Measurements from ENCODE around the gene CDCP1.
A peak's percentile ranks its signal among the peaks of the same experiment; 100 is the strongest.

CDCP1 gene

GRCh38 chr3:45109771-45110508 lies 36.2 kb downstream of the CDCP1 start:
- peak; percentile 70 to 89 for DNase-seq (ENCODE audit: low read depth in 1 of 2, low spot score in 1 of 2)
- Histone ChIP-seq H3K27ac (replicated peaks) (peak overlapping the region; percentile 81), H3K27me3 (ENCODE audit: insufficient read depth, poor library complexity, severe bottlenecking) (no peaks in the 10 kb centered on the region), H3K4me3 (replicated peaks; ENCODE audit: insufficient read depth, low read length) (peak overlapping the region; percentile 37)
- TF ChIP-seq POLR2AphosphoS5 (IDR thresholded peaks at IDR 0.05; ENCODE audit: low read depth): 0 out of 2 replicates have a peak, but pooled peaks have one; percentile 37
- peak; percentile 93 for TF ChIP-seq SPI1 (IDR thresholded peaks at IDR 0.05; ENCODE audit: borderline replicate concordance, low read depth)
- TF ChIP-seq GABPA (IDR thresholded peaks at IDR 0.05; ENCODE audit: low read depth): no peak
- TF ChIP-seq, protein P1, sequence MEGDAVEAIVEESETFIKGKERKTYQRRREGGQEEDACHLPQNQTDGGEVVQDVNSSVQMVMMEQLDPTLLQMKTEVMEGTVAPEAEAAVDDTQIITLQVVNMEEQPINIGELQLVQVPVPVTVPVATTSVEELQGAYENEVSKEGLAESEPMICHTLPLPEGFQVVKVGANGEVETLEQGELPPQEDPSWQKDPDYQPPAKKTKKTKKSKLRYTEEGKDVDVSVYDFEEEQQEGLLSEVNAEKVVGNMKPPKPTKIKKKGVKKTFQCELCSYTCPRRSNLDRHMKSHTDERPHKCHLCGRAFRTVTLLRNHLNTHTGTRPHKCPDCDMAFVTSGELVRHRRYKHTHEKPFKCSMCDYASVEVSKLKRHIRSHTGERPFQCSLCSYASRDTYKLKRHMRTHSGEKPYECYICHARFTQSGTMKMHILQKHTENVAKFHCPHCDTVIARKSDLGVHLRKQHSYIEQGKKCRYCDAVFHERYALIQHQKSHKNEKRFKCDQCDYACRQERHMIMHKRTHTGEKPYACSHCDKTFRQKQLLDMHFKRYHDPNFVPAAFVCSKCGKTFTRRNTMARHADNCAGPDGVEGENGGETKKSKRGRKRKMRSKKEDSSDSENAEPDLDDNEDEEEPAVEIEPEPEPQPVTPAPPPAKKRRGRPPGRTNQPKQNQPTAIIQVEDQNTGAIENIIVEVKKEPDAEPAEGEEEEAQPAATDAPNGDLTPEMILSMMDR (IDR thresholded peaks at IDR 0.05; ENCODE audit: insufficient read depth, low read length): no peak
- TF ChIP-seq, protein P2, sequence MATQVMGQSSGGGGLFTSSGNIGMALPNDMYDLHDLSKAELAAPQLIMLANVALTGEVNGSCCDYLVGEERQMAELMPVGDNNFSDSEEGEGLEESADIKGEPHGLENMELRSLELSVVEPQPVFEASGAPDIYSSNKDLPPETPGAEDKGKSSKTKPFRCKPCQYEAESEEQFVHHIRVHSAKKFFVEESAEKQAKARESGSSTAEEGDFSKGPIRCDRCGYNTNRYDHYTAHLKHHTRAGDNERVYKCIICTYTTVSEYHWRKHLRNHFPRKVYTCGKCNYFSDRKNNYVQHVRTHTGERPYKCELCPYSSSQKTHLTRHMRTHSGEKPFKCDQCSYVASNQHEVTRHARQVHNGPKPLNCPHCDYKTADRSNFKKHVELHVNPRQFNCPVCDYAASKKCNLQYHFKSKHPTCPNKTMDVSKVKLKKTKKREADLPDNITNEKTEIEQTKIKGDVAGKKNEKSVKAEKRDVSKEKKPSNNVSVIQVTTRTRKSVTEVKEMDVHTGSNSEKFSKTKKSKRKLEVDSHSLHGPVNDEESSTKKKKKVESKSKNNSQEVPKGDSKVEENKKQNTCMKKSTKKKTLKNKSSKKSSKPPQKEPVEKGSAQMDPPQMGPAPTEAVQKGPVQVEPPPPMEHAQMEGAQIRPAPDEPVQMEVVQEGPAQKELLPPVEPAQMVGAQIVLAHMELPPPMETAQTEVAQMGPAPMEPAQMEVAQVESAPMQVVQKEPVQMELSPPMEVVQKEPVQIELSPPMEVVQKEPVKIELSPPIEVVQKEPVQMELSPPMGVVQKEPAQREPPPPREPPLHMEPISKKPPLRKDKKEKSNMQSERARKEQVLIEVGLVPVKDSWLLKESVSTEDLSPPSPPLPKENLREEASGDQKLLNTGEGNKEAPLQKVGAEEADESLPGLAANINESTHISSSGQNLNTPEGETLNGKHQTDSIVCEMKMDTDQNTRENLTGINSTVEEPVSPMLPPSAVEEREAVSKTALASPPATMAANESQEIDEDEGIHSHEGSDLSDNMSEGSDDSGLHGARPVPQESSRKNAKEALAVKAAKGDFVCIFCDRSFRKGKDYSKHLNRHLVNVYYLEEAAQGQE (IDR thresholded peaks at IDR 0.05; ENCODE audit: insufficient replicate concordance, low read depth): no peak

- no peak overlapping the region for H3K27ac ChIP-seq (replicated peaks)
- TF ChIP-seq GABPA (IDR thresholded peaks at IDR 0.05; ENCODE audit: low read depth): no peak
- TF ChIP-seq SPI1 (IDR thresholded peaks at IDR 0.05; ENCODE audit: borderline replicate concordance, low read depth): no peak
- TF ChIP-seq, protein P2 (IDR thresholded peaks at IDR 0.05; ENCODE audit: insufficient replicate concordance, low read depth): no peak
- TF ChIP-seq, protein P1 (IDR thresholded peaks at IDR 0.05; ENCODE audit: insufficient read depth, low read length): no peak
- TF ChIP-seq POLR2AphosphoS5 (IDR thresholded peaks at IDR 0.05; ENCODE audit: low read depth): no peak
- H3K27me3 ChIP-seq (ENCODE audit: insufficient read depth, poor library complexity, severe bottlenecking): no peaks in the 10 kb centered on the region
- no peak overlapping the region for H3K4me3 ChIP-seq (replicated peaks; ENCODE audit: insufficient read depth, low read length)
- no peak for DNase-seq (ENCODE audit: low read depth in 1 of 2, low spot score in 1 of 2)
Observed at GRCh38 chr3:45106874-45107273, 39.3 kb downstream of the CDCP1 start.

DNA sequence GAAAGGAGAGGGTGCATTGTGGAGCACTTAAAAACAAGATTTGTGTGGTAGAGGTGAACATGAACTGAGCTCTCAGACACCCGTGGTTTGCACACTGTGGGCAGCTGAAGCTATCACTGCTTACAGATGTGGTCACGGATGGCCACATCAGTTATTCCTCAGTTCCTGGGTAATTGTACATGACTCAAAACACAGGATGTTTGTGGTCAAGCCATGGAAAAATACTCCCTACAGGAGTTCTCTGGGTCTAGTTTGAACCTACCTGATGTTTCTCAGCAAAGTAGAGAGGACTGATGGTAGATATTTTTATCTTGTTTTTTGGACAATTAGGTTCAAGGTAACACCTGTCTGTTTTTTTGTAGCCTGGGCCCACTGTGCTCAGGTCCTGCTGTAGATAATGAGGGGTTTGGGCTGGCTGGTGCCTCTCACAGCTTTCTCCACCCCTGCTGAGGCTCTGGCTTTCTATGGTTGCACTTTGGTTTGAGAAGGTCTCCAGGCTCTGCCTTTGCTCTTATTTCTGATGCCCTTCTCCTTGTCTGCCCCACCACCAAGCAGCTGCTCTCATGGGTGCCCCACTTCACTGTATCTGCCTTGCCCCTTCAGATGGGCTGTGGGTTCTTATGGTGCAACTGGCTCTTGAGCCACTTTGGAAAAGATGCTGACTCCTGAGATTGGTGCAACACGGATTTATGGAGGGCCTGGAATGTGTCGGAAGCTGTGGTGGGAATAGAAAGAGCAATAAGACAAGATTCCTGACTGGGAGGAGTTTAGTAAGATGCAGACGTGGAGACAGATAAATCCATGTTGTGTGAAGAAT lies 40.1 kb downstream of the CDCP1 start:
- DNase-seq (ENCODE audit: low read depth in 1 of 2, low spot score in 1 of 2): peak in 1 of 2 experiments; percentile 51
- TF ChIP-seq, protein P1 (IDR thresholded peaks at IDR 0.05; ENCODE audit: insufficient read depth, low read length): no peak
- TF ChIP-seq, protein P2 (IDR thresholded peaks at IDR 0.05; ENCODE audit: insufficient replicate concordance, low read depth): no peak
- TF ChIP-seq SPI1 (IDR thresholded peaks at IDR 0.05; ENCODE audit: borderline replicate concordance, low read depth): no peak
- no peak for TF ChIP-seq GABPA (IDR thresholded peaks at IDR 0.05; ENCODE audit: low read depth)
- no peak for TF ChIP-seq POLR2AphosphoS5 (IDR thresholded peaks at IDR 0.05; ENCODE audit: low read depth)
- H3K27me3 ChIP-seq (ENCODE audit: insufficient read depth, poor library complexity, severe bottlenecking): no peaks in the 10 kb centered on the region
- H3K4me3 ChIP-seq (replicated peaks; ENCODE audit: insufficient read depth, low read length): no peak overlapping the region
- H3K27ac ChIP-seq (replicated peaks): no peak overlapping the region
